B cell (primary cell): ENCODE data around the gene LITAF. TPM values are rescaled to one million over a fixed set of nuclear protein-coding genes. Genes with fewer than 3 reads are reported as not detected.

Experiments used
- ATAC-seq: fragments of 200-7000 bp; cut with Tn5 transposase; one replicate; pipeline ENCODE4 v1.10.0; 2021; ENCODE audit warnings: low read depth, mild to moderate bottlenecking, moderate number of reproducible peaks, moderate library complexity
- CTCF ChIA-PET: fragments of 350-600 bp; sonication (Branson Sonifier 250); formaldehyde crosslinking; loops from one replicate; lab custom pipeline; 2021; ENCODE audit warnings: antibody characterized with exemption, inconsistent platforms; lab: Charles Lee
- POLR2A ChIA-PET: fragments of 350-600 bp; sonication (Branson Sonifier 250); formaldehyde crosslinking; loops from one replicate; lab custom pipeline; 2021; ENCODE audit warnings: antibody characterized with exemption; lab: Charles Lee
- DNase-seq: peaks from one replicate; pipeline ENCODE4 v3.0.0; 2013
- H2AFZ ChIP-seq: 2 replicates; pipeline ENCODE4 v1.6.1; 2012; ENCODE audit warnings: mild to moderate bottlenecking, low read depth, low read length; ENCODE audit not compliant: insufficient read depth, poor library complexity, severe bottlenecking
- H3K27ac ChIP-seq, 2 donors: 1 replicate in 1 of 2; 2 replicates in 1 of 2; pipeline ENCODE4 v1.5.1; 2012 to 2013; ENCODE audit warnings: low read length in 2 of 2, mild to moderate bottlenecking in 2 of 2, moderate library complexity in 1 of 2
- H3K27me3 ChIP-seq, 4 experiments: fragments of 200-600 bp in 1 of 4; sonication (generic) in 1 of 4; replicated peaks in 1 of 4; 1 replicate in 2 of 4; 2 replicates in 2 of 4; pipeline versions ENCODE4 v1.6.1 to v1.7.0; 2013 to 2016; ENCODE audit warnings: low read length in 3 of 4, mild to moderate bottlenecking in 2 of 4, mixed read lengths in 1 of 4, moderate library complexity in 1 of 4; ENCODE audit not compliant: insufficient read depth in 4 of 4, control insufficient read depth in 3 of 4; ENCODE audit errors: control extremely low read depth in 1 of 4
- H3K36me3 ChIP-seq, 2 experiments: replicated peaks in 1 of 2; 1 replicate in 1 of 2; 2 replicates in 1 of 2; pipeline versions ENCODE4 v1.6.1 to v1.7.1; 2013; ENCODE audit warnings: low read length in 1 of 2; ENCODE audit not compliant: insufficient read depth in 2 of 2, control insufficient read depth in 1 of 2; ENCODE audit errors: control extremely low read depth in 1 of 2, extremely low read depth in 1 of 2
- H3K4me1 ChIP-seq, 2 donors: fragments of 200-600 bp in 1 of 2; sonication (generic) in 1 of 2; 1 replicate in 1 of 2; 2 replicates in 1 of 2; pipeline versions ENCODE4 v1.5.1 to v1.6.1; 2013 to 2017; ENCODE audit warnings: low read length in 2 of 2; ENCODE audit not compliant: control insufficient read depth in 2 of 2, insufficient read depth in 2 of 2
- H3K4me2 ChIP-seq: replicated peaks from 2 replicates; pipeline ENCODE3; 2012; ENCODE audit warnings: mild to moderate bottlenecking, low read depth, low read length; ENCODE audit not compliant: poor library complexity, severe bottlenecking
- H3K4me3 ChIP-seq, 5 experiments: fragments of 200-600 bp in 1 of 5; sonication (generic) in 1 of 5; 1 replicate in 3 of 5; 2 replicates in 2 of 5; pipeline versions ENCODE4 v1.5.1 to v1.7.0; 2011 to 2016; ENCODE audit warnings: low read length in 4 of 5, mild to moderate bottlenecking in 4 of 5, low read depth in 2 of 5, control low read depth in 1 of 5, moderate library complexity in 1 of 5; ENCODE audit not compliant: insufficient read depth in 1 of 5; ENCODE audit errors: control extremely low read depth in 1 of 5, extremely low read depth in 1 of 5
- H3K79me2 ChIP-seq: fragments of 200-600 bp; sonication (generic); one replicate; pipeline ENCODE4 v1.6.0; 2016; ENCODE audit warnings: low read length; ENCODE audit not compliant: control insufficient read depth, insufficient read depth
- H3K9ac ChIP-seq: fragments of 200-600 bp; sonication (generic); 2 replicates; pipeline ENCODE4 v1.6.1; 2017; ENCODE audit warnings: mild to moderate bottlenecking, low read length, moderate library complexity
- H3K9me3 ChIP-seq, 3 donors: one replicate each; pipeline versions ENCODE4 v1.6.1 to v1.7.1; 2013; ENCODE audit warnings: low read length in 2 of 3; ENCODE audit not compliant: control insufficient read depth in 2 of 3, insufficient read depth in 1 of 3; ENCODE audit errors: control extremely low read depth in 1 of 3
- H4K20me1 ChIP-seq: 2 replicates; pipeline ENCODE4 v1.6.0; 2012; ENCODE audit warnings: mild to moderate bottlenecking, low read length; ENCODE audit not compliant: insufficient read depth, control insufficient read depth, poor library complexity, severe bottlenecking
- H3K27ac Mint-ChIP-seq: one replicate; pipeline ENCODE4 v1.8.0; 2021; ENCODE audit warnings: mixed read lengths
- H3K27me3 Mint-ChIP-seq: one replicate; pipeline ENCODE4 v1.8.0; 2021; ENCODE audit warnings: mixed read lengths
- H3K4me1 Mint-ChIP-seq: one replicate; pipeline ENCODE4 v1.8.0; 2021; ENCODE audit warnings: mixed read lengths
- H3K4me3 Mint-ChIP-seq: one replicate; pipeline ENCODE4 v1.8.0; 2021; ENCODE audit warnings: mixed read lengths
- H3K9me3 Mint-ChIP-seq: one replicate; pipeline ENCODE4 v1.8.0; 2022; ENCODE audit warnings: mixed read lengths; ENCODE audit not compliant: insufficient read depth
- CTCF ChIP-seq: fragments of 200-600 bp; IDR thresholded peaks from one replicate; pipeline ENCODE4 v1.8.0; 2022; ENCODE audit warnings: antibody characterized with exemption, mild to moderate bottlenecking
- EZH2 ChIP-seq: IDR thresholded peaks from 2 replicates; pipeline ENCODE4 v1.6.1; 2012; ENCODE audit warnings: borderline replicate concordance, low read depth, mild to moderate bottlenecking, moderate library complexity, low read length; ENCODE audit not compliant: insufficient read depth, poor library complexity, severe bottlenecking
- WGBS: methylation state at CpG from one replicate; pipeline ENCODE4 v1.1.5; 2013; ENCODE audit warnings: missing lambda C conversion rate; ENCODE audit not compliant: insufficient coverage; 5-methylcytosine and 5-hydroxymethylcytosine counted together
- intact Hi-C: fragments of 100-400 bp; cut with micrococcal nuclease; formaldehyde crosslinking; loops from one replicate; pipeline ENCODE4 v1.10.0; 2022
- polyA plus RNA-seq: library from polyadenylated mRNA; depleted of rRNA; stranded (reverse); fragments of >200 nt; gene quantifications from 2 replicates; pipeline ENCODE4 v1.2.3, GENCODE V29; 2012
- total RNA-seq, 2 donors: library from RNA; stranded (reverse); fragments of 120-200 nt in 1 of 2; gene quantifications; 1 replicate in 1 of 2; 2 replicates in 1 of 2; pipeline versions ENCODE4 v1.2.3 to v1.2.4, GENCODE V29; 2013 to 2022

Gene LITAF
- total and polyA plus RNA-seq, 2 donors (not counting 1 experiment from before 2014, with no cell fraction given): 93.6 to 125 TPM

- Histone ChIP-seq H3K4me2 (no peak overlapping the region), H3K4me3 (no peak overlapping the region), H3K9me3 (no peaks in the 10 kb centered on the region), H2AFZ (no peak overlapping the region), H3K27ac (no peak overlapping the region), H3K4me1 (no peaks in the 10 kb centered on the region), H3K9ac (no peak overlapping the region), H4K20me1 (no peaks in the 10 kb centered on the region), H3K79me2 (no peaks in the 10 kb centered on the region), H3K36me3 (no peaks in the 10 kb centered on the region), H3K27me3 (peaks cover 0 to 4% (median 0%) of the 10 kb centered on the region in 4 experiments)
- H3K4me3 Mint-ChIP-seq: no peak overlapping the region
- TF ChIP-seq CTCF: no peak
- TF ChIP-seq EZH2: no peak
- H3K27me3 Mint-ChIP-seq: peaks cover 8% of the 10 kb centered on the region
- DNase-seq: no peak
- POLR2A ChIA-PET: no interaction called here
- H3K27ac Mint-ChIP-seq: no peak overlapping the region
- WGBS: 92% methylated on average over 5 of the region's 8 CpGs
- ATAC-seq: no peak
- CTCF ChIA-PET: interaction anchor here (0.6 to 9.6 kb wide), 15 partner anchors 9 to 576 kb away, joined by 3 to 128 read pairs (median 7); no protein-coding TSS in a partner anchor
- no peaks in the 10 kb centered on the region for H3K9me3 Mint-ChIP-seq
- no peaks in the 10 kb centered on the region for H3K4me1 Mint-ChIP-seq
- intact Hi-C loops: loop anchor here (10.0 kb wide), 1 partner anchor 566 kb away; no protein-coding TSS in a partner anchor
Measured at GRCh38 chr16:11530171-11530940, 56.4 kb downstream of the LITAF start.

GRCh38 chr16:11529285-11529684 is 57.4 kb downstream of the LITAF start:
- POLR2A ChIA-PET: no interaction called here

More at GRCh38 chr16:11529285-11529684, 57.4 kb downstream of the LITAF start:
- Histone ChIP-seq H3K4me1 (no peaks in the 10 kb centered on the region), H4K20me1 (no peaks in the 10 kb centered on the region), H2AFZ (no peak overlapping the region), H3K4me3 (no peak overlapping the region), H3K36me3 (no peaks in the 10 kb centered on the region), H3K9ac (no peak overlapping the region), H3K27me3 (peaks cover 0 to 4% (median 0%) of the 10 kb centered on the region in 4 experiments), H3K27ac (no peak overlapping the region), H3K4me2 (no peak overlapping the region), H3K79me2 (no peaks in the 10 kb centered on the region), H3K9me3 (no peaks in the 10 kb centered on the region)
- DNase-seq: no peak
- TF ChIP-seq CTCF (no peak), EZH2 (no peak)
- no peaks in the 10 kb centered on the region for H3K4me1 Mint-ChIP-seq
- H3K27me3 Mint-ChIP-seq: peaks cover 8% of the 10 kb centered on the region
- H3K9me3 Mint-ChIP-seq: no peaks in the 10 kb centered on the region
- ATAC-seq: no peak
- CTCF ChIA-PET: interaction anchor here (1.0 to 9.6 kb wide), 4 partner anchors 11 to 184 kb away, joined by 7 to 128 read pairs (median 76); no protein-coding TSS in a partner anchor
- H3K27ac Mint-ChIP-seq: no peak overlapping the region
- intact Hi-C loops: no loop called here
- H3K4me3 Mint-ChIP-seq: no peak overlapping the region
- WGBS: 95% methylated on average over 3 of the region's 4 CpGs
